ENCODE data around the gene TMEM212. TPM values are rescaled to one million over a fixed set of nuclear protein-coding genes. Genes with fewer than 3 reads are reported as not detected.

Gene TMEM212
- total RNA-seq, result not detected in 2 replicates

DNA sequence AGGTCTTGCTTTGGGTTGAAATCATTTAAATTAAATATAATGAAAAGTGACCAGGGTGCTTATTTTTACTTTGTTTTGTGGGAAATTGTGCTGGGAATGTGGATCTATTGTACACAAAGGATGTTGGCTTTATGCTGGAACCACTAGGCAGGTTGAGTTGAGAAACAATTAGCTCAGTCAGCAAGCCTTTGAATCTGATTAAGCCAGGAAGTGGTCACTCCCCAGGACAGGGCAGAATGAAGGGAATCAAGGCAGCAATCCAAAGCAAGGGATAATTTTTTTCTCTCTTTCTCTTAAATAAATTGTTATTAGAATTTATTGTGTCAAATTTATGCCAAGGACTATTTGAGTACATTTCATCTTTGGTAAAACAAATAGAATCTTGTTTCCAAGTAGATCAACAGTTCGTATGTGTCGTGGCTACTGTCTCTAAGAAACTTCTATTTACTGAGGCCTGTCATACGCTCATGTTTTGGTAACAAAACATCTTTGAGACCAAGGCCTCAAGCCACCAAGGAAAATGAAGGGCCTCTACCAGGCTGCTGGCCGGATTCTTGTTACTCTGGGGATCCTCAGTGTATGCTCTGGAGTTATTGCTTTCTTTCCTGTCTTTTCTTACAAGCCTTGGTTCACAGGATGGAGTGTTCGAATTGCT, at the start of gene TMEM212:
Gene TMEM212 (plus strand): TSS at position 486 of the 655 bp plus-strand sequence. CDS start 35 bp downstream, at position 521.

DNA sequence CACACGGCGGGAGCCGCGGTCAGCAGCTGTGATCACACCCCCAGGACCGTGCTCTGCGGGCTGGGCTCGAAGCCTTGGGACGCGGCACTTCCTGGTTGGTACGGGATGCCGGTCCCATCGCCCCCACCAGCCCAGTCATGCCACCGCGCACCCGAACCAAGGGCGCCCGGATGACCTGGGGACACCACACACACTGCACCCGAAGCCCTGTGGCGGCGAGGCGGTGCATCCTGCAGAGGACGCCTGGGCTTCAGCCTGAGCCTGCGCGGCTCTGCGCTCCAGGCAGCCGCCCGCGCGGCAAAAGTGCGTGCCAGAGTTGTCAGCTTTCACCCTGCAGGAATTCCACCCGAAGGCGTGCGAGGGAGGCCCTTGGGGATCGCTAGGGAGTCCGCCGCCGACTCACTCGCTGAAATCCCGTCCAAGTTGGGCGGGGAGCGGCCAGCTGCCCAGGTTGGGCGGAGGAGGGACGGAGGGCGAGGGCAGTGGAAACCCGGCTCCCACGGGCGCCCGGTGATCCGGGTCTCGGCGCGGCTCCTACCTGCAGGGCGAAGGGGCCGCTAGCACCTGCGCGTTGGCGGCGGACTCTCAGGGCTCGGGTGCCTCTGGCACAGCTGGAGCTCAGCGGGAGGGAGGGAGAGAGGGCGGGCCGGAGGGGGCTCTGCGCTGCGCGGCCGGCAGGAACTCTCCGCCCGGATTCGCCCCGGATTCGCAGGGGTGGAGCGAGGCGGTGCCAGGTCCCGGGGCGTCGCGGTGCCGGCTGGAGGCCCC, 33.1 kb upstream of the TMEM212 start, which contains the start of gene PLD1:
Gene PLD1 (minus strand): TSS at position 623 of the 768 bp plus-strand sequence. CDS start 72,432 bp downstream, outside the sequence.

Other genes with a start within 250 kb of the TMEM212 start
- gene PLD1, start 32.9 kb upstream of the TMEM212 start, total RNA-seq, result 22.4 and 39.2 TPM in 2 replicates
- gene FNDC3B, start 196.2 kb downstream of the TMEM212 start, total RNA-seq, result 292 and 348 TPM in 2 replicates

All from smooth muscle cell of the umbilical artery (primary cell).